MM.1S (cell line): ENCODE results near the gene CTTN.

Source experiments
- DNase-seq: peaks from one replicate; pipeline ENCODE4 v3.0.0-alpha.2; 2015
- H2AFZ ChIP-seq: fragments of 300-600 bp; sonication (generic); 2 replicates; pipeline ENCODE4 v1.6.0; 2016; ENCODE audit warnings: antibody characterized with exemption, low read length
- H3F3A ChIP-seq: fragments of 300-600 bp; sonication (generic); 2 replicates; pipeline ENCODE4 v1.6.1; 2016; ENCODE audit warnings: mild to moderate bottlenecking, antibody characterized with exemption, low read length, moderate library complexity, mixed read lengths; ENCODE audit not compliant: insufficient read depth
- H3K27ac ChIP-seq: fragments of 300-600 bp; sonication (generic); 2 replicates; pipeline ENCODE4 v1.5.1; 2016; ENCODE audit warnings: mild to moderate bottlenecking, low read length
- H3K27me3 ChIP-seq: fragments of 300-600 bp; sonication (generic); replicated peaks from 2 replicates; pipeline ENCODE4 v1.6.0; 2016; ENCODE audit warnings: low read length; ENCODE audit not compliant: insufficient read depth
- H3K36me3 ChIP-seq: fragments of 300-600 bp; sonication (generic); replicated peaks from 2 replicates; pipeline ENCODE4 v1.6.1; 2016; ENCODE audit warnings: mild to moderate bottlenecking, low read length, mixed read lengths; ENCODE audit not compliant: insufficient read depth
- H3K4me1 ChIP-seq: fragments of 300-600 bp; sonication (generic); 2 replicates; pipeline ENCODE4 v1.6.1; 2016; ENCODE audit warnings: low read length, mixed read lengths
- H3K4me2 ChIP-seq: fragments of 300-600 bp; sonication (generic); 2 replicates; pipeline ENCODE4 v1.6.0; 2016; ENCODE audit warnings: low read depth, low read length
- H3K4me3 ChIP-seq: fragments of 300-600 bp; sonication (generic); 2 replicates; pipeline ENCODE4 v1.5.1; 2016; ENCODE audit warnings: low read length, mixed read lengths
- H3K79me2 ChIP-seq: fragments of 300-600 bp; sonication (generic); 2 replicates; pipeline ENCODE4 v1.6.1; 2016; ENCODE audit warnings: mixed run types, low read length, mixed read lengths
- H3K9ac ChIP-seq: fragments of 300-600 bp; sonication (generic); 2 replicates; pipeline ENCODE4 v1.6.1; 2016; ENCODE audit warnings: low read length, mixed read lengths
- H3K9me2 ChIP-seq: fragments of 300-600 bp; sonication (generic); replicated peaks from 2 replicates; pipeline ENCODE4 v1.6.1; 2016; ENCODE audit warnings: mild to moderate bottlenecking, low read length, mixed read lengths; ENCODE audit not compliant: insufficient read depth
- H3K9me3 ChIP-seq: fragments of 300-600 bp; sonication (generic); replicated peaks from 2 replicates; pipeline ENCODE4 v1.6.1; 2016; ENCODE audit warnings: mild to moderate bottlenecking, low read length, mixed read lengths; ENCODE audit not compliant: insufficient read depth
- H4K20me1 ChIP-seq: fragments of 300-600 bp; sonication (generic); 2 replicates; pipeline ENCODE4 v1.6.1; 2016; ENCODE audit warnings: mild to moderate bottlenecking, low read length, moderate library complexity, mixed read lengths; ENCODE audit not compliant: insufficient read depth
- EZH2 ChIP-seq: fragments of 300-600 bp; sonication (generic); optimal IDR thresholded peaks from 2 replicates; pipeline ENCODE3; 2017; ENCODE audit warnings: low read depth, mild to moderate bottlenecking, antibody characterized with exemption, low read length, mixed read lengths
- EZH2phosphoT487 ChIP-seq: fragments of 300-600 bp; sonication (generic); IDR thresholded peaks from 2 replicates; pipeline ENCODE4 v1.6.1; 2018; ENCODE audit warnings: antibody characterized with exemption, low read length
- TF ChIP-seq, protein P1 (sequence below): fragments of 300-600 bp; sonication (generic); IDR thresholded peaks from 2 replicates; pipeline ENCODE4 v1.5.1; 2016; ENCODE audit warnings: antibody characterized with exemption, low read length, mixed read lengths

CTTN gene

GRCh38 chr11:70435361-70435760 lies 37.0 kb downstream of the CTTN start:
- no peaks in the 10 kb centered on the region for H3K36me3 ChIP-seq
- H3K27ac ChIP-seq, result no peak overlapping the region
- no peak overlapping the region for H2AFZ ChIP-seq

DNA sequence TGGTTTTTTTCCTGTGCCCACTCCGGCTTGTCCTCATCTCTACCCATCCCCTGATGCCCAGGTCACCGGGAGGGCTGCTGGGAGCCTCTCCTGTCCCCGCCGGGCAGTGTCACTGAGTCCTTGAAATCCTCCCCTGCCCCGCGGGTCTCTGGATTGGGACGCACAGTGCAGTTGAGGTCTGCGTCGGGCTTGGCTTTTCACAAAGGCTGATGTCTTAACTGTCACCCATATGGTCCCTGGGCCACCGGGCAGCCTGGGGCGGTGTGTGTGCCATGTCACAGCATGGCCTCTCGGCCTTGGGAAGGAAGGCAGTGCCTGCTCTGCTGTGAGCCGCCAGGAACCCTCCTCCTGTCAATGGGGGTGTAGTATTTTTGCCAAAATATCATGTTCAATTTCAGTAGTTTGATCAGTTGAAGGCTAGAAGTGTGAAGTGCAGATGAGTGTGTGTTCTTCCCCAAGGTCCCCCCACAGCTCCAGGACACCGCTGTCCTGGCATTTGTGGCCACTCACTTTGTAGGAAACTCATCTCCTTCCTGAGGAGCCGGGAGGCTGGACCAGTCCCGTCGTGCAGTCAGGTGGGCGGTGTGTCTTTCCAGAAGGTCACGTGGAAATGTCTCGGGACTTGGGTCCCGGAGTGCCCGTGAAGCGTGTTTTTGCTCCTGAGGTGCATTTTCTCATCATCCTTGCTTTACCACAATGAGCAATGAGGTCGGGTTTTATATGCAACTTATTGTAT lies 37.6 kb downstream of the CTTN start:
- Histone ChIP-seq H3K27ac (no peak overlapping the region), H2AFZ (no peak overlapping the region), H3K9me3 (no peaks in the 10 kb centered on the region), H3K4me3 (no peak overlapping the region), H3K9me2 (no peaks in the 10 kb centered on the region), H3K36me3 (no peaks in the 10 kb centered on the region), H3K4me1 (no peaks in the 10 kb centered on the region), H3K9ac (no peak overlapping the region), H3K4me2 (no peak overlapping the region), H4K20me1 (no peaks in the 10 kb centered on the region), H3K27me3 (peaks cover 96% of the 10 kb centered on the region), H3K79me2 (no peaks in the 10 kb centered on the region), H3F3A (no peaks in the 10 kb centered on the region)
- DNase-seq, result no peak
- TF ChIP-seq, protein P1, sequence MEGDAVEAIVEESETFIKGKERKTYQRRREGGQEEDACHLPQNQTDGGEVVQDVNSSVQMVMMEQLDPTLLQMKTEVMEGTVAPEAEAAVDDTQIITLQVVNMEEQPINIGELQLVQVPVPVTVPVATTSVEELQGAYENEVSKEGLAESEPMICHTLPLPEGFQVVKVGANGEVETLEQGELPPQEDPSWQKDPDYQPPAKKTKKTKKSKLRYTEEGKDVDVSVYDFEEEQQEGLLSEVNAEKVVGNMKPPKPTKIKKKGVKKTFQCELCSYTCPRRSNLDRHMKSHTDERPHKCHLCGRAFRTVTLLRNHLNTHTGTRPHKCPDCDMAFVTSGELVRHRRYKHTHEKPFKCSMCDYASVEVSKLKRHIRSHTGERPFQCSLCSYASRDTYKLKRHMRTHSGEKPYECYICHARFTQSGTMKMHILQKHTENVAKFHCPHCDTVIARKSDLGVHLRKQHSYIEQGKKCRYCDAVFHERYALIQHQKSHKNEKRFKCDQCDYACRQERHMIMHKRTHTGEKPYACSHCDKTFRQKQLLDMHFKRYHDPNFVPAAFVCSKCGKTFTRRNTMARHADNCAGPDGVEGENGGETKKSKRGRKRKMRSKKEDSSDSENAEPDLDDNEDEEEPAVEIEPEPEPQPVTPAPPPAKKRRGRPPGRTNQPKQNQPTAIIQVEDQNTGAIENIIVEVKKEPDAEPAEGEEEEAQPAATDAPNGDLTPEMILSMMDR, result no peak
- TF ChIP-seq EZH2, result no peak
- TF ChIP-seq EZH2phosphoT487, result no peak

More at GRCh38 chr11:70435361-70435760, 37.0 kb downstream of the CTTN start:
- Histone ChIP-seq H3K27me3 (peaks cover 97% of the 10 kb centered on the region), H3K4me2 (no peak overlapping the region), H3K79me2 (no peaks in the 10 kb centered on the region), H3F3A (no peaks in the 10 kb centered on the region), H3K9ac (no peak overlapping the region), H3K9me3 (no peaks in the 10 kb centered on the region), H3K4me3 (no peak overlapping the region), H3K9me2 (no peaks in the 10 kb centered on the region), H3K4me1 (no peaks in the 10 kb centered on the region), H4K20me1 (no peaks in the 10 kb centered on the region)
- DNase-seq, result no peak
- TF ChIP-seq EZH2phosphoT487, result no peak
- no peak for TF ChIP-seq EZH2
- TF ChIP-seq, protein P1, result no peak

GRCh38 chr11:70436501-70436860 lies 38.2 kb downstream of the CTTN start:
- Histone ChIP-seq H3F3A (no peaks in the 10 kb centered on the region), H3K4me2 (no peak overlapping the region), H3K9me2 (no peaks in the 10 kb centered on the region), H3K27me3 (peaks cover 94% of the 10 kb centered on the region), H3K4me1 (no peaks in the 10 kb centered on the region), H3K36me3 (no peaks in the 10 kb centered on the region), H3K9me3 (no peaks in the 10 kb centered on the region), H2AFZ (no peak overlapping the region), H3K4me3 (no peak overlapping the region), H4K20me1 (no peaks in the 10 kb centered on the region), H3K79me2 (no peaks in the 10 kb centered on the region), H3K9ac (no peak overlapping the region), H3K27ac (no peak overlapping the region)
- TF ChIP-seq, protein P1, result no peak
- TF ChIP-seq EZH2phosphoT487 (no peak), EZH2 (no peak)
- no peak for DNase-seq
